Panc1 (cell line): ENCODE results near the gene GABRA6.

ENCODE experiments used
- CTCF ChIP-seq: fragments of 450-650 bp; IDR thresholded peaks from 2 replicates; pipeline ENCODE4 v1.5.1; 2017; ENCODE audit warnings: mild to moderate bottlenecking
- POLR2AphosphoS5 ChIP-seq: IDR thresholded peaks from 2 replicates; pipeline ENCODE4 v1.6.1; 2012; ENCODE audit warnings: mild to moderate bottlenecking, low read depth, low read length, moderate library complexity
- TCF7L2 ChIP-seq: IDR thresholded peaks from 2 replicates; pipeline ENCODE4 v1.6.1; 2011; ENCODE audit warnings: mild to moderate bottlenecking, low read depth, low read length, inconsistent platforms

- TF ChIP-seq CTCF (no peak), POLR2AphosphoS5 (no peak), TCF7L2 (no peak)
Measured at GRCh38 chr5:161709239-161709638, 23.7 kb downstream of the GABRA6 start.
